ENCODE results near the gene C1orf174. TPM values are rescaled to one million over a fixed set of nuclear protein-coding genes. Genes with fewer than 3 reads are reported as not detected.

The C1orf174 gene
- total RNA-seq, 3 donors from 2014 or later (not counting 1 experiment from before 2014, with no cell fraction given), result 52.9 to 62.3 (median 61.5) TPM

- no peak overlapping the region for H3K27ac ChIP-seq (ENCODE audit: low read length)
- Mint-ChIP-seq H3K4me1 (peaks cover 15 to 19% of the 10 kb centered on the region in 2 donors), H3K4me3 (no peak overlapping the region), H3K36me3 (no peaks in the 10 kb centered on the region), H3K27ac (no peak overlapping the region), H3K9me3 (no peaks in the 10 kb centered on the region), H3K27me3 (ENCODE audit: low read depth in 2 of 2) (peaks cover 0 to 11% of the 10 kb centered on the region in 2 donors)
- DNase-seq (no peak), ATAC-seq (no peak)
- WGBS (ENCODE audit: insufficient coverage), result 89% methylated on average over 18 of the region's 18 CpGs
- peaks cover 3% of the 10 kb centered on the region for H3K27me3 ChIP-seq (ENCODE audit: control insufficient read depth, insufficient read depth, low read length)
- intact Hi-C loops (cut with micrococcal nuclease), result no loop called here
- TF ChIP-seq CTCF (IDR thresholded peaks at IDR 0.05), result no peak
- no peak overlapping the region for H3K4me3 ChIP-seq (ENCODE audit: low read length)
- H3K4me1 ChIP-seq (ENCODE audit: control insufficient read depth, insufficient read depth, low read length), result peaks cover 42% of the 10 kb centered on the region
- H3K36me3 ChIP-seq (ENCODE audit: control insufficient read depth, insufficient read depth, low read length), result no peaks in the 10 kb centered on the region
- H3K9me3 ChIP-seq (ENCODE audit: control insufficient read depth, insufficient read depth, low read length), result no peaks in the 10 kb centered on the region
Observed at GRCh38 chr1:3905953-3906671, 6.0 kb upstream of the C1orf174 start.

- no peak for TF ChIP-seq CTCF (IDR thresholded peaks at IDR 0.05)
- ATAC-seq (no peak), DNase-seq (no peak)
- Histone ChIP-seq H3K4me1 (ENCODE audit: control insufficient read depth, insufficient read depth, low read length) (peaks cover 35% of the 10 kb centered on the region), H3K36me3 (ENCODE audit: control insufficient read depth, insufficient read depth, low read length) (no peaks in the 10 kb centered on the region), H3K4me3 (ENCODE audit: low read length) (no peak overlapping the region), H3K9me3 (ENCODE audit: control insufficient read depth, insufficient read depth, low read length) (no peaks in the 10 kb centered on the region), H3K27me3 (ENCODE audit: control insufficient read depth, insufficient read depth, low read length) (no peaks in the 10 kb centered on the region), H3K27ac (ENCODE audit: low read length) (no peak overlapping the region)
- Mint-ChIP-seq H3K27ac (no peak overlapping the region), H3K4me3 (no peak overlapping the region), H3K4me1 (peaks cover 15 to 22% of the 10 kb centered on the region in 2 donors), H3K9me3 (no peaks in the 10 kb centered on the region), H3K36me3 (no peaks in the 10 kb centered on the region), H3K27me3 (ENCODE audit: low read depth in 2 of 2) (peaks cover 0 to 11% of the 10 kb centered on the region in 2 donors)
- WGBS (ENCODE audit: insufficient coverage), result 89% methylated on average over 19 of the region's 19 CpGs
- intact Hi-C loops (cut with micrococcal nuclease), result no loop called here
Observed at GRCh38 chr1:3905266-3905952, 5.3 kb upstream of the C1orf174 start.

- no peak overlapping the region for H3K4me3 ChIP-seq (ENCODE audit: low read length)
- H3K27me3 ChIP-seq (ENCODE audit: control insufficient read depth, insufficient read depth, low read length), result no peaks in the 10 kb centered on the region
- TF ChIP-seq CTCF (IDR thresholded peaks at IDR 0.05), result no peak
- Mint-ChIP-seq H3K4me1 (peaks cover 15 to 28% of the 10 kb centered on the region in 2 donors), H3K36me3 (no peaks in the 10 kb centered on the region), H3K27ac (no peak overlapping the region), H3K4me3 (no peak overlapping the region), H3K27me3 (ENCODE audit: low read depth in 2 of 2) (peaks cover 0 to 7% of the 10 kb centered on the region in 2 donors), H3K9me3 (no peaks in the 10 kb centered on the region)
- H3K9me3 ChIP-seq (ENCODE audit: control insufficient read depth, insufficient read depth, low read length), result no peaks in the 10 kb centered on the region
- 91% methylated on average over 4 of the region's 4 CpGs for WGBS (ENCODE audit: insufficient coverage)
- DNase-seq (no peak), ATAC-seq (no peak)
- no peaks in the 10 kb centered on the region for H3K36me3 ChIP-seq (ENCODE audit: control insufficient read depth, insufficient read depth, low read length)
- intact Hi-C loops (cut with micrococcal nuclease), result loop anchor here (5.0 kb wide), 1 partner anchor 133 kb away; the partner anchor contains the start of gene SMIM1
- peaks cover 36% of the 10 kb centered on the region for H3K4me1 ChIP-seq (ENCODE audit: control insufficient read depth, insufficient read depth, low read length)
- H3K27ac ChIP-seq (ENCODE audit: low read length), result no peak overlapping the region
Observed at GRCh38 chr1:3904843-3905185, 4.7 kb upstream of the C1orf174 start.

Measured in natural killer cell (primary cell).